Activated CD8-positive, alpha-beta memory T cell treated with anti-CD3 and anti-CD28 coated beads for 48 hours (primary cell): Measurements from ENCODE around the gene ZDHHC11B.
"Not testable (repeated sequence)": the region's sequence is repeated elsewhere in the genome, so short reads cannot be mapped to it uniquely, and the experiment has no call there.

Experiments
- DNase-seq, 3 experiments: peaks; one replicate each; pipeline ENCODE4 v3.0.0-alpha.2; 2020; ENCODE audit warnings: low read depth in 2 of 3, low spot score in 2 of 3

The ZDHHC11B gene, protein sequence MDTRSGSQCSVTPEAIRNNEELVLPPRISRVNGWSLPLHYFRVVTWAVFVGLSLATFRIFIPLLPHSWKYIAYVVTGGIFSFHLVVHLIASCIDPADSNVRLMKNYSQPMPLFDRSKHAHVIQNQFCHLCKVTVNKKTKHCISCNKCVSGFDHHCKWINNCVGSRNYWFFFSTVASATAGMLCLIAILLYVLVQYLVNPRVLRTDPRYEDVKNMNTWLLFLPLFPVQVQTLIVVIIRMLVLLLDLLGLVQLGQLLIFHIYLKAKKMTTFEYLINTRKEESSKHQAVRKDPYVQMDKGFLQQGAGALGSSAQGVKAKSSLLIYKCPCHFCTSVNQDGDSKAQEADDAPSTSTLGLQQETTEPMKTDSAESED

DNA sequence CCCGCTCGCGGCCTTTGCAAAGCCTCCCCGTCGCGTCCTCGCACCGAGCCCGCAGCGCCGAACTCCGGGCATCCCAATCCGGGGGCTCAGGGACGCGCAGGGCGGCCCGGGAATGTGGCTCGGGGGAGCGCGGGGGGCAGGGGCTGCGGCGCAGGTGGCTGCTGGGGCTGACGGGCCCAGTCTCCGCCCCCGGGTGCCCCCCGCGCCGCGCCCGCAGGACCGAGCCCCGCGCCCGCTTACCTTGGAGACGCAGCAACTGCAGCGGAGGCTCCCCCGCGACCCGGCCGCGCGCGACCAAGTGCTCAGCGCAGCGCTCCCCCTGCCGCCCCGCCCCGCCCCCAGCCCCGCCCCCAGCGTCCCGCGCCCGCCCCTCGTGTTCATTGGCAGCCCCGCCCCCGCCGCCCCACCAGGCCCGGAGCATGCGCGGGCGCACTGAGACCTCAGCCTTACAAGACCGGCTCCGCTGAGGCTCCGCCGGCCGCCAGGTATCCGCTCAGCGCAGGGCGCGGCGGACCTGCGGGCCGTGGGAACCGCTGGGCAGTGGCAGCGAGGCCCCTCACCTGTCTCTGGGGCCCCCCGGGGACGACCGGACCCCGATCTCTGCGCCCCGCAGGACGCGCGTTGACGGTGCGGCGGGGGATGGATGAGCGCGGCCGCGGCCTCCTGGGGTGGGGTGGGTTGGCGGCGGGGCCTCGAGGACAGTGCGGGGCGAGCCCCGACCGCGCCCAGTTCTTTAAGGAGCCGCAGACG is at the start of gene ZDHHC11B:
TSS of gene ZDHHC11B (minus strand) at position 302 of the 750 bp plus-strand sequence. CDS start 17,810 bp downstream, outside the sequence.
- peak; percentile 70 to 93 (median 85) for DNase-seq

DNA sequence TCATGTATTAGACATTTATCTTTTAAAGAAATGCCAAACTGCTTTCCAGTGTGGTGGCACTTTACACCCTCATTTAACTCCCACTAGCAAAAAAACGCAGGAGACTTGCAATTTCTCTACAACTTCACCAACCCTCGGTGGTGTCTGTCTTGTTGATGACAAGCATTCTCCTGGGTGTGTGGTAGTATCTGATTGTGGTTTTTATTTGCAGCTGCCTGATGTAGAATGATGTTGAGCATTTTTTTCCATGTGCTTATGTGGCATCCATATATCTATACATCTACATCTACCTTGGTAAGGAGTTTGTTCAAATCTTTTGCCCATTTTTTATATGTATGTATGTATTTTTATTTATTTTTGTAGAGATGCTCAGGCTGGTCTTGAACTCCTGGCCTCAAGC is 49.5 kb upstream of the ZDHHC11B start:
- not testable (repeated sequence) for DNase-seq

DNA sequence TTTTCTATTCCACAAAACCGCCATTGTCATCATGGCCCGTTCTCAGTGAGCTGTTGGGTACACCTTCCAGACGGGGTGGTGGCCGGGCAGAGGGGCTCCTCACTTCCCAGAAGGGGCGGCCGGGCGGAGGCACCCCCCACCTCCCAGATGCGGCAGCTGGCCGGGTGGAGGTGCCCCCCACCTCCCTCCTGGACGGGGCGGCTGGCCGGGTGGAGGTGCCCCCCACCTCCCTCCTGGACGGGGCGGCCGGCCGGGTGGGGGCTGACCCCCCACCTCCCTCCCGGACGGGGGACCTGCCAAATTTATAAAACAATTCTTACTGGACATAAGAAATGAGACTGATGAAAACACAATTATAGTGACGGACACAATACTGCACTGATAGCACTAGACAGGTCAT is 43.7 kb upstream of the ZDHHC11B start:
- DNase-seq: not testable (repeated sequence)

DNA sequence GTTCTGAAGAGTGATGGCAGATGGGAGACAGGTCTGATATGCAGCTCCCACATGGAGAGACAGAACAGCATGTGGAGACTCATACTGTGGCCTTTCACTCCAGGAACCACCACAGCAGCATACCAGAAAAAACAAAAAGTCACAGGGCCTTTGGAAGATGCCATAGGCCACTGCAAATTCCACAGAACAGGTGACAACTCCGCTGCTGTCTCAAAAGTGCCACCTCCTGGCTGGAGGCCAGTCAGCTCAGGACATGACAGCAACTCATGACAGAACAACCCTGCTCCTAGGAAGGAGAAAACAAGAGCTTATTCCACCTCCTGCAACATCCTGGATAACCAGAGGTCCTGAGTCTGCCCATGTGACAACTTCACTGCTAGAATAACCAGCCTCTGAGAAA is 41.0 kb upstream of the ZDHHC11B start:
- DNase-seq: not testable (repeated sequence)

DNA sequence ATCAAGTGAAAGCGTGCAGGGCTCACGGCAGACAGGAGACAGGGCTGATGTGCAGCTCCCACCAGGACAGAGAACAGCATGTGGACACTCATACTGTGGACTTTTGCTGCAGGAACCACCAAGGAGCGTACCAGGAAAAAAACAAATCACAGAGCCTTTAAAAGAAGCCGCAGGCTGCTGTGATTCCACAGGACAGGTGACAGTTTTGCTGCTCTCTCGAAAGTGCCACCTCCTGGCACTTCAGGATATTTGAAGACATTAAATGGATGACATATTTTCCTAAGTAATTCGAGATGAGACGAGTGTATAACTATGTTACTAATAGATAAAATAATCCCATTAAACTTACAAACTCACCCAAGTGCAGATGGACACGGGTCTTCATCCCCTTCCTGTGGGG is 37.0 kb upstream of the ZDHHC11B start:
- no peak for DNase-seq

DNA sequence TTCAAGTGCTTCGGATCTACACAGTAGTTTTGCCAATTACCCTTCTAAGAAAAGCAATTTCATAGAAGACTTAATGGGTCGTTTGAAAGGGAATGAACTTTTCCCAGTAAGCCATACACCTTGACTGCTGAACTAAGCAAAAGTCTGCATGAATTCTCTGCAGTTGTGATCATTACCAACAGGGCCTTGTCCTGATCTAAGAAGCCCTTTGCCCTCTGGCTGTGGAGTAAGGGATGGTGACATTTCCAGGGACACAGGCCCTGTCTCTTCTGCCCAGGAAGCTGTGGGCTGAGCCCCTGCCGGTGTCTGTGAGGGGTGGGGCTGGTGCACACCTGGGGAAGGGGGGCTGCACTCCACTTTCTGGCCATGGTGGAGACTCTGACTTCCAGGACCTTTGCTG is 35.7 kb upstream of the ZDHHC11B start:
- no peak for DNase-seq

DNA sequence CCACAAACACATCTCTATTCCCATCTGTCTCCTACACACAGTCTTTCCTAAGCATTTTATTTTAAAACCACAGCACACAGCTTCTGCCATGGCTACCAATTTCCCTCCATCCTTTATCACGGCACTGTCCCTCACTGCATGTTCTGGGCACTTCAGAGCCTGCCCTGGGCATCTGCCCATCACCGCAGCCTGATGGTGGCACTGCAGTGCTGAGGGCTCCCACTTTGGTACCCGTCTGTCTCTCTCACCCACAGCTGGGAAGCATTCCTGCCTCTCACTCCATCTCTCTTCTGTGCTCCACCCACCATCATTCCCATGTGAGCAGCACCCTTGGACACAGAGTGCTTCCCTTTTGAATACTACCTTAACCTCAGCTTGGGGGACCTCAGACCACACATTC is 34.5 kb upstream of the ZDHHC11B start:
- DNase-seq: no peak

DNA sequence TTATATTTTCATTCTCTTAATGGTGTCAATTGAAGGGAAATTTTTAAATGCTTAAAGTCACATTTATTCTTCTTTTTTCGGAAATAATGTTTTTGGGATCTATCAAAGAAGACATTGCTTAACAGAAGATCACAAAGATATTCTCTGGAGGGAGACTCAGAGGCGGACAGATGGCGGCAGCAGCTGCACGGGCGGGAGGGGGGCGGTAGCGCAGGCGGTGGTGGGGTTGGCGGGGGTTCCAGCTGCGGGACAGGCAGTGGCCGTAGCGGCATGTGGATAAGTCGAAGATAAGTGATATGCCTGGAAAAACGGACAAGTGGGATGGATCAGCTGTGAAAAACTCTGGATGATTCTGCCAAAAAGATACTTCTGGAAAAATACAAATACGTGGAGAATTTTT is 31.6 kb upstream of the ZDHHC11B start:
- DNase-seq: no peak

DNA sequence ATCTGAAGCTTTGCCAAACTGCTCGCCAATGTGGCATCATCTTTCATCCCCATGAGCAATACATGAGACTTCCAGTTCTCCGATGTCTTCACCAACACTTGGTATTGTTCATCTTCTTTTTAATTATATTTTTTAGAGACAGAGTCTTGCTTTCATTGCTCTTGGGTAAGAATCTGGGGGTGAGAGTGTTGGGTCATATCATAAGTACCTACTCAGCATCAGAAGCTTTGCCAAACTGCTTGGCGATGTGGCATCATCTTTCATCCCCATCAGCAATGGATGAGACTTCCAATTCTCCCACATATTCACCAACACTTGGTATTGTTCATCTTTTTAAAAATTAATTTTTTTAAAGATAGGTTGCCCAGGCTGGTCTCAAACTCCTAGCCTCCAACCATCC is 30.9 kb upstream of the ZDHHC11B start:
- DNase-seq: no peak

DNA sequence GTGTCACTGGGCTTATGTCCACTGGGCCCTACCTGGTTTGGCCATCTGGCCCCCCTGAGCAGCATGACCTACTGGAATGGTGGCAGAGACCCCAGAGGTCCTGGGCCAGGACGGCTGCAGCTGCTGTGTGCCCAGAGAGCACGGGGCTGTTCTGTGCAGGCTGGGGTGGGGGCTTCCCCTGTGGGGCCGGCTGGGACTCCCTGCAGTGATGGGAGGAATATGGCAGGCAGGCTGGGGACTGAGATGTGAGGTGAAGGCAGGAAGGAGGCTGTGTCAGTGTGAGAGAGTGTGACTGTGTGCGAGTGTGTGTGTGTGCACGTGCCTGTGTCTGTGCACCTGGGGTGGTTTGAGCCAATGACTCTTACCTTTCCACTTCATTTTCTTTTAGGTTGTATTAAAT is 29.0 kb upstream of the ZDHHC11B start:
- not testable (repeated sequence) for DNase-seq

DNA sequence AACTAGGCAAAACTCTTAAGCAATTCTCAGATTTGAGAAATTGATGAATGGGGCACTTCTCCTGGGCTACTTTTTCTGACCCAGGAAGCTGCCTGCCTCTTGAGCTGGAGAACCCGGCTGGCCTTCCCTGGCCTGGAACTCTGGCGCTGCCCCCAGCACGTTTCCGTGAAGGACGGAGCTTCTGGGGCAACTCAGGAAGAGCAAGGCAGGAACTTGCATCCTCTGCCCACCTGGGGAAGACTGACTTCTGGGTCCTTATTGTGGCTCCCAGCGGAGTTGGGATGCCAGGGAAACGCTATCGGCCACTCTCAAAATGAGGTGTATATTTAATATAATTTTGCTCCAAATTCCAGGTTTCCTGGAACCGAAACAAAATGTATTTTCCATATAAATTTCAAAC is 26.9 kb upstream of the ZDHHC11B start:
- DNase-seq: not testable (repeated sequence)

DNA sequence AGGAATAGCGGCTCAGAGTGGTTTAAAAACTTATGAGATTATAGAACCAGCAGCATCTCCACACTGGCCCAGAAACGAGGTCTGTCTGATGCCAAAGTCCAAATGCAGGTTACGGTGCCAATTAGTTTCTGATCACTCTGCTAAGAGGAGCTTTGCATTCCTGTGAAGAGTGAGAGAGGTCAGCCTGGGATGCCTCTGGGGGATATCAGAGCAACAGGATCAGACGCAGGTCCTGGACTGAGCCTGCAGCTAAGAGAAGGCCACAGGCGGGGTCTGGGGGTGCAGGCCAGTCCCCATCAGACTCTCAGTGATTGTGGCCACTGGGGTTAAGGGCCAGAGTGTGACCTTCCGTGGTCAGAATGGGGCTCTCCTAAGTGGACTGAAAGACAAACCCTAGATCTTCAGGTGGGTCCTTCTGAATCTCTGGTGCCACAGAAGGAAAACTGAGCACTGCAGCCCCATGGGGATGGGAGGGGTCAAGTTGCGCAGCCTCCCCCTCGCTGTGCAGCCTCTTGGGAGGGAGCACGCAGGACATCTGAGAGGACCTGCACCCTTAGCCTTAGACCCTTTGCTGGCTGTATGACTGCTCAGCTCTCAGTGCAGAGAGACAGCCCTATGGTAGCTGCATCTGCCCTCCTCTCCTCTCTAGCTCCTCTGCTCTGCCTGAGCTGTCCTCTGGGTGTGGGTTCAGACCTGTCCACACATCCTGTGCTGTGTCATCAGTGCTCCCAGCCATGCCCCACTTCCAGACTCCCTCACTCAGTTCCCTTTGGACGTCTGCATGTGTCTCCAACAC is 23.4 kb upstream of the ZDHHC11B start:
- DNase-seq: not testable (repeated sequence)

DNA sequence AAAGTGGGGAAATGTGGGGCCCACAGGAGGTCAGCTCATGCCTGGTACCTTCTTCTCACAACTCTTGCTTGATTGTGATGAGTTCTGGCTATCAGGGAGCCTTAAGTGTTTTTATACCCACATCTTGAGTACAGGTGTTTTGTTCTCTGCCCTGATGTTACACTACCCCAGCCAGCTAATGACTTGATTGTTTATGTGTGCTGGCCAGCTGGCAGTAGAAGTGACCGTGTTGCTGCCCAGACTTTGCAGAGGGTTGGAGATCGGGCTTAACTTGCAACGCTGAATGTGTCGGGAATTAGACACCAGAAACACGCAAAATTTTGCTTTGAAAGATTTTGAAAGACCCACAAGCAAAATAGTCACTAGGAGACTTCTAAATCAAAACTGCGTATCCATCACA is 16.9 kb upstream of the ZDHHC11B start:
- no peak for DNase-seq

DNA sequence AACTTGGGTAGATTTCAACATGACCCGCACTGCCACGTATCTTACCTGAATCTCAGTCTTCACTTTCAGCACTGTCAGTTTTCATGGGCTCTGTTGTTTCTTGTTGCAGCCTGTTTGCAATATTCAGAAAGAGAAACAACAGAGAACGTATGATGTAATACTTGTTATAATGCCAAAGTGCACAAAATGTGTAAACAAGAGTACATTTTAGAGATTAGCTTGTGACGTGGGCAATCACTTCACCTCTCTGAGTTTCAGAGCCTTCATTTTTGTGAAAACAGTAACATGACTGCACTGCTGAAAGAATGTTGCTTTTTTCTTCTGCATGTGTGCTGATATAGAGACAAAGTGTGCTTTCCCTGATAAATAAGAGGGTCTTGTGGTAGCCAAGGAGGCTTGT is 16.5 kb upstream of the ZDHHC11B start:
- DNase-seq: not testable (repeated sequence)

DNA sequence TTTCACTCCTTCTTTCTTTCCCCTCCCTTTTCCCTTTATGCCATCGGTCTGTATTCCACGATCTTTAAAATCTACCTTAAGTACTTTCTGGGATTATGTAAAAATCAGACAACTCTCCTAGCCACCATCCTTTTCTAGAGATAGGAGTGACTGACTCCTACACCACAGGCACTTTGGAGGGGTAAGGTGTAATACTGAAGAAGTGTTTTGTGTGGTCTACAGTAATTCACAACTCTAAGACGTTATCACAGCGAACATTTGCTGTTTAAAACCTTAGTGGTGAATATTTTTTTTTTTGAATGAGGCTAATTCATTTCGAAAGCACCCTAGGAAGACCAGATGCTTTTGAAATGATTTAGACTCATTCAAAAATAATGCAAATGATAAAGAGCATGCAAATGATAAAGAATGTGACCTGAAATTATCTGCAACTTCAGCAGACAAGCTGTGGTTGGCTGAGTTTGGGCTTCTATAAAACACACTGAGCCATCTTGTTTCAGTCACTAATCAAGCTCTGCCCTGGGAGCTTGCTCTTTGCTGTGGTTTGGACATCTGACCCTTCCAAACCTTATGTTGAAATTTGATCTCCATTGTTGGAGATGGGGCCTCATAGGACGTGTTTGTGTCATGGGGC is 14.1 kb upstream of the ZDHHC11B start:
- DNase-seq: not testable (repeated sequence)

DNA sequence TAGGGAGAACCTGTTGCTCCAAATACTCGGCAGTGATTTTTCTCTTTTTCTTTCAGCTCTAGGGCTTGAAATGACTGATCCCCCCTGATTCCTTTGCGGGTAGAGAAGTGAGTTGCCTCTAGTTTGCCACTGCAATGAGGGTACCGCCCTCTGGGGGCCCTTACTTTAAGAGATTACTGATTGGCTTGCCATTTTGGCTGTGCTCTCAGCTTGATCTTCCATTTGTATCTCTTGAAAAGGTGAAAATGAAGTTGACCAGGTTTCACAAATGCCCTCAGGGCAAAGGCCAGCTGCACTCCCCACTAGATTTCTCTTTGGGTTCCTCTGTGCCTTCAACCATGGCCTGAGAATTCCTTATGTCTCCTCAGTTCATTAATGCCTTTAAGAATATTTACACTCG is 13.5 kb upstream of the ZDHHC11B start:
- not testable (repeated sequence) for DNase-seq

DNA sequence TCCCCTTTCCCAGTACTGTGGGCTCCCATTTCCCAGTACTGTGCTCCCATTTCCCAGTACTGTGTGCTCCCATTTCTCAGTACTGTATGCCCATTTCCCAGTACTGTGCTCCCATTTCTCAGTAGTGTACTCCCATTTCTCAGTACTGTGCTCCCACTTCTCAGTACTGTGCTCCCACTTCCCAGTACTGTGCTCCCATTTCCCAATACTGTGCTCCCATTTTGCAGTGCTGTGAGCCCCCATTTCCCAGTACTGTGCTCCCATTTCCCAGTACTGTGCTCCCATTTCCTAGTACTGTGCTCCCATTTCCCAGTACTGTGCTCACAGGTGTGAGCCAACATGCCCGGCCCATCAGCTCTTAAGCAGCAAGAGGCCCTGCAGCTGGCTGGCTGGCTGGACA is 11.3 kb upstream of the ZDHHC11B start:
- DNase-seq: not testable (repeated sequence)

DNA sequence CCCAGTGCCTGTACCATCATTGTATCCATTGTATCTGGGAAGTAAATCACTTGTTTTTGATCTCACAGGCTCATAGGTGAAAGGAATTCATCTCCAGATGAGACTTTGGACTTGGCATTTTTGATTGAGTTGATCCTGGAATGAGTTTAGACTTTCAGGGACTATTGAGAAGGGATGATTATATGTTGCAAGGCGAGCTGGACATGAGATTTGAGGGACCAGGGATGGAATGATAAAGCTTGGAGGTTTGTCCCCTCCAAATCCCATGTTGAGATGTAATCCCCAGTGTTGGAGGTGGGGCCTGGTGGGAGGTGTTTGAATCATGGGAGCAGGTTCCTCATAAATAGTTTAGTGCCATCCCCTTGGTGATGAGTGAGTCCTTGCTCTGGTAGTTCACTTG is 10.4 kb upstream of the ZDHHC11B start:
- DNase-seq: not testable (repeated sequence)

DNA sequence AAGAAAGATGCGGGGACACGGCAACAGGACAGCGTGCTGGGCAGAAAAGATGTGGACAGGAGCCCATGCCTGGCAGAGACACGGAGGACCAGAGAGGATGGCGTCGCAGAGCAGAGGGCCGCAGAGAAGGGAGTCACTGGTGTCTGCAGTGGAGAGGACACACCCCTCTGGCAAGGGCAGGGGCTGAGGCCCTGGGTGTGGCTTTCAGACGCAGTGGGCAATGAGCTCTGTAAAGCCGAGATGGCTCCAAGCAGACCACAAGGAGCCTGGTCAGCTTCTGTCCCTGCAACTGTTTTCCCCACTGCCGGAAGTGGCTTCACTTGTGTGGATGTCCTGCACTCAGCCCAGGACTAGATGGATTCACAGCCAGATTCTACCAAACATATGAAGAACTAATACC is 4.2 kb upstream of the ZDHHC11B start:
- not testable (repeated sequence) for DNase-seq

DNA sequence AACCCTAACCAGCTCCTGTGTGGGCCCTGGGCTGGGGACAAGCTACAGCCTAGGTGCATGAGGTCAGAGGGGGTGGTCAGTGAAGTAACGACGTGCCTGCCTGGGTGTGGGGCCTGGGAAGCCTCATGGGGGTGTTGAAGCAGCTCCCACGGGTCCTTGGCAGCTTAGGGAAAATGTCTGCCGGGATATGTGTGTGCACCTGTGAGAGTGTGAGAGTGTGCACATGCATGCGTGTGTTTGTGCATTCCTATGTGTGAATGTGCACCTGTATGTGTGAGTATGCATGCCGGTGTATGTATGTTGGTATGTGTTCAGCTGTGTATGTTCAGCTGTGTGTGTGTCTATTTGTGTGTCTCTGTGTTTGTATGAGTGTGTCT is 3.3 kb upstream of the ZDHHC11B start:
- not testable (repeated sequence) for DNase-seq

DNA sequence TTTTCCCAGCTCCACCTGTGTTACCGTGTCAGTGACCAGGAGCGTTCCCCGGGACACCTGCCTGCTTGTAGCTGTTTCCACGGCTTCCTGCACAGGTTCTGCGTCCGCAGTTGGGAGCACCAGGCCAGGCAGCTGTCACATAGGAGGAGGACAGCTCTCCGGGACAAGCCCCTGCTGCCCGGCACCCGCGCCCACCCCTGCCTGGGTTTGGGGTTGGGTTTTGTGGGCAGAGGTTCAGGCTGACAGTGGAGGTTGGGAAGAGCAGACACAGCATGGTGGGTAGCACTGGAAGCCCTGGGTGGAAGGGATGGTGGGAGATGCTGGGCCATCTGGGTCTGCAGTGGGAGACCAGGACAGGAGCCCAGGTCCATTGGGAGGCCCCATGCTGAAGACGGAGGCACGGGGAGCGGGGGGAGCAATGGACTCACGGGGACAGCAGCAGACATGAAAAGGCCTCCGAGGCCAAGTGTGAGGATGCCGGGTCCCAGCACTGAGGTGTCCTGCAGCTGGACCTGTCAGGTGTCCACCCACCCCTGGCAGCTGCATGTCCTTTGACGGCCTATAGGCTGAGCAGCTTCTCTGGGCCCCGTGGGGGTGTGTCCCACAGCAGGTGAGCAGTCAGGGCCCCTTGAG is 2.8 kb upstream of the ZDHHC11B start:
- DNase-seq: not testable (repeated sequence)
